ENCODE data around the gene FMO1.

The FMO1 gene

GRCh38 chr1:171248302-171248701 is at the start of gene FMO1:
TSS of gene FMO1 (plus strand) at chr1:171248494. CDS start at chr1:171258088, 9,594 bp downstream.
- Histone ChIP-seq H3K9ac (ENCODE audit: low read length in 5 of 5) (no peak within 1 kb of the TSS), H3K4me1 (ENCODE audit: control insufficient read depth in 5 of 5, insufficient read depth in 5 of 5, low read length in 5 of 5) (peaks cover 0 to 10% (median 8%) of the 10 kb centered on the region in 5 donors), H3K27ac (ENCODE audit: low read depth, low read length) (no peak within 1 kb of the TSS), H3K27me3 (ENCODE audit: control insufficient read depth in 5 of 5, insufficient read depth in 4 of 5, low read length in 5 of 5) (peaks cover 0 to 3% (median 0%) of the 10 kb centered on the region in 5 donors), H3K9me3 (ENCODE audit: control insufficient read depth in 5 of 5, low read length in 5 of 5) (no peaks in the 10 kb centered on the region), H3K4me3 (ENCODE audit: low read depth in 1 of 5, low read length in 5 of 5) (no peak within 1 kb of the TSS), H3K36me3 (ENCODE audit: control insufficient read depth in 5 of 5, insufficient read depth in 5 of 5, low read length in 5 of 5) (no peaks in the 10 kb centered on the region)

GRCh38 chr1:171204296-171204695 is 44.0 kb upstream of the FMO1 start:
- Histone ChIP-seq H3K9me3 (ENCODE audit: control insufficient read depth in 5 of 5, low read length in 5 of 5) (no peaks in the 10 kb centered on the region), H3K27ac (ENCODE audit: low read depth, low read length) (no peak overlapping the region), H3K27me3 (ENCODE audit: control insufficient read depth in 5 of 5, insufficient read depth in 4 of 5, low read length in 5 of 5) (no peaks in the 10 kb centered on the region), H3K4me1 (ENCODE audit: control insufficient read depth in 5 of 5, insufficient read depth in 5 of 5, low read length in 5 of 5) (peaks cover 0 to 18% (median 13%) of the 10 kb centered on the region in 5 donors), H3K9ac (ENCODE audit: low read length in 5 of 5) (no peak overlapping the region), H3K36me3 (ENCODE audit: control insufficient read depth in 5 of 5, insufficient read depth in 5 of 5, low read length in 5 of 5) (peaks cover 47 to 94% (median 71%) of the 10 kb centered on the region in 5 donors), H3K4me3 (ENCODE audit: low read depth in 1 of 5, low read length in 5 of 5) (no peak overlapping the region)

- Histone ChIP-seq H3K36me3 (ENCODE audit: control insufficient read depth in 5 of 5, insufficient read depth in 5 of 5, low read length in 5 of 5) (peaks cover 27 to 73% (median 56%) of the 10 kb centered on the region in 5 donors), H3K27ac (ENCODE audit: low read depth, low read length) (peak overlapping the region; percentile 66), H3K4me3 (ENCODE audit: low read depth in 1 of 5, low read length in 5 of 5) (no peak overlapping the region), H3K9ac (ENCODE audit: low read length in 5 of 5) (no peak overlapping the region), H3K4me1 (ENCODE audit: control insufficient read depth in 5 of 5, insufficient read depth in 5 of 5, low read length in 5 of 5) (peaks cover 0 to 35% (median 28%) of the 10 kb centered on the region in 5 donors), H3K27me3 (ENCODE audit: control insufficient read depth in 5 of 5, insufficient read depth in 4 of 5, low read length in 5 of 5) (no peaks in the 10 kb centered on the region), H3K9me3 (ENCODE audit: control insufficient read depth in 5 of 5, low read length in 5 of 5) (no peaks in the 10 kb centered on the region)
Observed at GRCh38 chr1:171206204-171206977, 41.9 kb upstream of the FMO1 start.

GRCh38 chr1:171206978-171207355 is 41.3 kb upstream of the FMO1 start:
- Histone ChIP-seq H3K9me3 (ENCODE audit: control insufficient read depth in 5 of 5, low read length in 5 of 5) (no peaks in the 10 kb centered on the region), H3K4me1 (ENCODE audit: control insufficient read depth in 5 of 5, insufficient read depth in 5 of 5, low read length in 5 of 5) (peaks cover 0 to 33% (median 28%) of the 10 kb centered on the region in 5 donors), H3K9ac (ENCODE audit: low read length in 5 of 5) (no peak overlapping the region), H3K27ac (ENCODE audit: low read depth, low read length) (peak overlapping the region; percentile 72), H3K27me3 (ENCODE audit: control insufficient read depth in 5 of 5, insufficient read depth in 4 of 5, low read length in 5 of 5) (no peaks in the 10 kb centered on the region), H3K4me3 (ENCODE audit: low read depth in 1 of 5, low read length in 5 of 5) (no peak overlapping the region), H3K36me3 (ENCODE audit: control insufficient read depth in 5 of 5, insufficient read depth in 5 of 5, low read length in 5 of 5) (peaks cover 22 to 68% (median 50%) of the 10 kb centered on the region in 5 donors)

- Histone ChIP-seq H3K36me3 (ENCODE audit: control insufficient read depth in 5 of 5, insufficient read depth in 5 of 5, low read length in 5 of 5) (peaks cover 22 to 64% (median 46%) of the 10 kb centered on the region in 5 donors), H3K4me1 (ENCODE audit: control insufficient read depth in 5 of 5, insufficient read depth in 5 of 5, low read length in 5 of 5) (peaks cover 0 to 33% (median 28%) of the 10 kb centered on the region in 5 donors), H3K4me3 (ENCODE audit: low read depth in 1 of 5, low read length in 5 of 5) (no peak overlapping the region), H3K9ac (ENCODE audit: low read length in 5 of 5) (peak overlapping the region in 1 of 5 donors; percentile 14), H3K27ac (ENCODE audit: low read depth, low read length) (peak overlapping the region; percentile 72), H3K27me3 (ENCODE audit: control insufficient read depth in 5 of 5, insufficient read depth in 4 of 5, low read length in 5 of 5) (no peaks in the 10 kb centered on the region), H3K9me3 (ENCODE audit: control insufficient read depth in 5 of 5, low read length in 5 of 5) (no peaks in the 10 kb centered on the region)
Observed at GRCh38 chr1:171207377-171207776, 40.9 kb upstream of the FMO1 start.

- Histone ChIP-seq H3K36me3 (ENCODE audit: control insufficient read depth in 5 of 5, insufficient read depth in 5 of 5, low read length in 5 of 5) (peaks cover 7 to 34% (median 23%) of the 10 kb centered on the region in 5 donors), H3K4me1 (ENCODE audit: control insufficient read depth in 5 of 5, insufficient read depth in 5 of 5, low read length in 5 of 5) (peaks cover 0 to 44% (median 33%) of the 10 kb centered on the region in 5 donors), H3K27me3 (ENCODE audit: control insufficient read depth in 5 of 5, insufficient read depth in 4 of 5, low read length in 5 of 5) (no peaks in the 10 kb centered on the region), H3K4me3 (ENCODE audit: low read depth in 1 of 5, low read length in 5 of 5) (no peak overlapping the region), H3K9me3 (ENCODE audit: control insufficient read depth in 5 of 5, low read length in 5 of 5) (no peaks in the 10 kb centered on the region), H3K27ac (ENCODE audit: low read depth, low read length) (peak overlapping the region; percentile 72), H3K9ac (ENCODE audit: low read length in 5 of 5) (no peak overlapping the region)
Observed at GRCh38 chr1:171210355-171210754, 37.9 kb upstream of the FMO1 start.

GRCh38 chr1:171212607-171213351 is 35.5 kb upstream of the FMO1 start:
- Histone ChIP-seq H3K4me1 (ENCODE audit: control insufficient read depth in 5 of 5, insufficient read depth in 5 of 5, low read length in 5 of 5) (peaks cover 0 to 33% (median 19%) of the 10 kb centered on the region in 5 donors), H3K36me3 (ENCODE audit: control insufficient read depth in 5 of 5, insufficient read depth in 5 of 5, low read length in 5 of 5) (peaks cover 2 to 13% (median 10%) of the 10 kb centered on the region in 5 donors), H3K9ac (ENCODE audit: low read length in 5 of 5) (no peak overlapping the region), H3K27me3 (ENCODE audit: control insufficient read depth in 5 of 5, insufficient read depth in 4 of 5, low read length in 5 of 5) (no peaks in the 10 kb centered on the region), H3K9me3 (ENCODE audit: control insufficient read depth in 5 of 5, low read length in 5 of 5) (no peaks in the 10 kb centered on the region), H3K4me3 (ENCODE audit: low read depth in 1 of 5, low read length in 5 of 5) (no peak overlapping the region), H3K27ac (ENCODE audit: low read depth, low read length) (peak overlapping the region; percentile 0)

GRCh38 chr1:171213559-171214454 is 34.5 kb upstream of the FMO1 start:
- H3K27ac ChIP-seq (ENCODE audit: low read depth, low read length) = peak overlapping the region; percentile 0
- no peaks in the 10 kb centered on the region for H3K27me3 ChIP-seq (ENCODE audit: control insufficient read depth in 5 of 5, insufficient read depth in 4 of 5, low read length in 5 of 5)

GRCh38 chr1:171217658-171218443 is 30.4 kb upstream of the FMO1 start:
- Histone ChIP-seq H3K4me1 (ENCODE audit: control insufficient read depth in 5 of 5, insufficient read depth in 5 of 5, low read length in 5 of 5) (peaks cover 0 to 38% (median 32%) of the 10 kb centered on the region in 5 donors), H3K27ac (ENCODE audit: low read depth, low read length) (no peak overlapping the region), H3K27me3 (ENCODE audit: control insufficient read depth in 5 of 5, insufficient read depth in 4 of 5, low read length in 5 of 5) (no peaks in the 10 kb centered on the region)

More at GRCh38 chr1:171213559-171214454, 34.5 kb upstream of the FMO1 start:
- H3K9me3 ChIP-seq (ENCODE audit: control insufficient read depth in 5 of 5, low read length in 5 of 5) = no peaks in the 10 kb centered on the region
- H3K4me1 ChIP-seq (ENCODE audit: control insufficient read depth in 5 of 5, insufficient read depth in 5 of 5, low read length in 5 of 5) = peaks cover 0 to 39% (median 26%) of the 10 kb centered on the region in 5 donors
- H3K36me3 ChIP-seq (ENCODE audit: control insufficient read depth in 5 of 5, insufficient read depth in 5 of 5, low read length in 5 of 5) = peaks cover 0 to 5% (median 3%) of the 10 kb centered on the region in 5 donors
- H3K4me3 ChIP-seq (ENCODE audit: low read depth in 1 of 5, low read length in 5 of 5) = no peak overlapping the region
- no peak overlapping the region for H3K9ac ChIP-seq (ENCODE audit: low read length in 5 of 5)

More at GRCh38 chr1:171217658-171218443, 30.4 kb upstream of the FMO1 start:
- no peaks in the 10 kb centered on the region for H3K36me3 ChIP-seq (ENCODE audit: control insufficient read depth in 5 of 5, insufficient read depth in 5 of 5, low read length in 5 of 5)
- no peak overlapping the region for H3K4me3 ChIP-seq (ENCODE audit: low read depth in 1 of 5, low read length in 5 of 5)
- H3K9me3 ChIP-seq (ENCODE audit: control insufficient read depth in 5 of 5, low read length in 5 of 5) = no peaks in the 10 kb centered on the region
- H3K9ac ChIP-seq (ENCODE audit: low read length in 5 of 5) = no peak overlapping the region
